ENCODE results near the gene DMD. TPM values are rescaled to one million over a fixed set of nuclear protein-coding genes. Genes with fewer than 3 reads are reported as not detected.

DMD gene
- total and polyA plus RNA-seq, 2 donors from 2014 or later: 4.2 to 17.9 TPM

GRCh38 chrX:31268359-31268758 lies 1943.0 kb downstream of the DMD start:
- intact Hi-C loops (cut with DNase I): no loop called here
- DNase-seq (peak in 1 of 5 donors; percentile 20), FAIRE-seq (no peak)
- H3K9ac ChIP-seq (ENCODE audit: low read length in 3 of 3): no peak overlapping the region
- peaks cover 3% of the 10 kb centered on the region for H3K27me3 ChIP-seq (ENCODE audit: control insufficient read depth, insufficient read depth, low read length)
- no peaks in the 10 kb centered on the region for H3K4me1 ChIP-seq (ENCODE audit: control insufficient read depth in 2 of 3, insufficient read depth in 2 of 3, low read depth in 1 of 3, low read length in 3 of 3)
- H3K27ac ChIP-seq (ENCODE audit: low read depth in 2 of 2, low read length in 2 of 2): no peak overlapping the region
- no peak overlapping the region for H3K4me3 ChIP-seq (ENCODE audit: low read length in 3 of 3)
- TF ChIP-seq CTCF (IDR thresholded peaks at IDR 0.05; ENCODE audit: borderline replicate concordance, extremely low read depth, insufficient read depth): no peak
- no peaks in the 10 kb centered on the region for H3K9me3 ChIP-seq (ENCODE audit: control insufficient read depth in 2 of 3, insufficient read depth in 1 of 3, low read length in 3 of 3)
- H3K36me3 ChIP-seq (ENCODE audit: control insufficient read depth in 2 of 3, insufficient read depth in 3 of 3, low read length in 3 of 3): no peaks in the 10 kb centered on the region

DNA sequence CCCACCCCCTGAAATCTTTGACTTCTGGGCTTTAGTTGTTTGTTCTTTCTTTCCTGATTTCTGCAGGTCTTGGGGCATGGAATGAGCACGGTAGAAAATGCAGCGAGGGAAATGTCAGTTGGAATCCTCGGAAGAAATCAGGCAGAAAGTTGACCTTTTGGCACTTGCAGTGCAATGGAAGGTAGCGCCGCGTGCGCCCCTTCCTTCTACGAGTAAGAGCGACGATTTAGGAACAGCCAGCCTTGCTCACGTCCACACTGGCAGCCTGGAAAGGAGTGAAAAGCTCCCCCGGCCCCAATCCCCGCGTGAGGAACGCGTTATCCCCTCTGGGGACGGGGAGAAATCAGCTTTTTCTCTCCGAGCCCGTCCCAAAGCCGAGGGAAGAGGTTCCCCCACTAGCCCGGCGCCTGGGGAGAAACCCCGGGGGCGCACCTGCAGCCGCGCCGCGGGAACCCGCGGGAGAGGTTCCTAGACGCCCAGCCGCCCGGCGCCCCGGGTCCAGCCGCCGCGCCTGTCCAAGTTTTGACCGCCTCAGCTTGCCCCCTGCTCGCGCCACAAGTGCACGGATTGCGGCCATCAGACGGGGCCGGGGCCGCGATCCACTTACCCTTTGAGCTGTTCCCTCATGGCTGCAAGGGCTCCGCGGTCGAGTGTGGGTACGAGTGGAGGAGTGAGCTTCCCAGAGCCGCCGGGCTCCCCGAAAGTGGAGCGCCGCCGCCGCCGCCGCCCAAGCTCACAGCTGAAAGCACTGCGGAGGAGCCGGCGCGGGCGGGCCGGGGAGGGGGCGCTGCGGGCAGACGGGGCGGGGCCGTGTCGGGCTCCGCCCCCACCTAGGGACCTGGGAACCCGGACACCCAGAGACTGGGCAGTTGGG lies 1944.9 kb downstream of the DMD start:
- H3K27ac ChIP-seq (ENCODE audit: low read depth in 2 of 2, low read length in 2 of 2): no peak overlapping the region
- no peaks in the 10 kb centered on the region for H3K36me3 ChIP-seq (ENCODE audit: control insufficient read depth in 2 of 3, insufficient read depth in 3 of 3, low read length in 3 of 3)
- DNase-seq: peak; percentile 47 to 82 (median 56)
- peaks cover 3% of the 10 kb centered on the region for H3K27me3 ChIP-seq (ENCODE audit: control insufficient read depth, insufficient read depth, low read length)
- peak overlapping the region; percentile 62 to 69 (median 67) for H3K4me3 ChIP-seq (ENCODE audit: low read length in 3 of 3)
- intact Hi-C loops (cut with DNase I): no loop called here
- TF ChIP-seq CTCF (IDR thresholded peaks at IDR 0.05; ENCODE audit: borderline replicate concordance, extremely low read depth, insufficient read depth): no peak
- no peak for FAIRE-seq
- H3K9me3 ChIP-seq (ENCODE audit: control insufficient read depth in 2 of 3, insufficient read depth in 1 of 3, low read length in 3 of 3): no peaks in the 10 kb centered on the region
- peak overlapping the region in 2 of 3 donors; percentile 18 to 34 for H3K9ac ChIP-seq (ENCODE audit: low read length in 3 of 3)
- H3K4me1 ChIP-seq (ENCODE audit: control insufficient read depth in 2 of 3, insufficient read depth in 2 of 3, low read depth in 1 of 3, low read length in 3 of 3): no peaks in the 10 kb centered on the region

DNA sequence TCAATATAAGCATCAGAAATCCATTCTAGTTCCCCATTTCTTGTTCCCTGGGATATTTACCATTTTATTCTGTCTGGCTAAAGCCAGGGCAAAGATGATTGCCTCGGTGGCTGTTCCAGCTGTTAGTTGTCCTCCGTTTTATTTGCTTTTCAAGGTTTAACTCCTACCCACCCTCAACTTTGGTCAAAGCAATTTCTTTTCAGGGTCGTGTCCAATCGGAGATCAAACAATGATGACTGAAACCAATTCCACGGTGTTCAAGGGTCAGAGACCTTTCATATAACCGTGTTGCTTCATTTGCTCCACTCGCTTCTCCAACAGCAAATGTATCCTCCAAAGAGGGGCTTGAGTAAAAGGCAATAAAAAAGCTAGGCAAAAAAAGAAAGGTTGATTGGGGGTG lies 1946.0 kb downstream of the DMD start:
- H3K4me1 ChIP-seq (ENCODE audit: control insufficient read depth in 2 of 3, insufficient read depth in 2 of 3, low read depth in 1 of 3, low read length in 3 of 3): no peaks in the 10 kb centered on the region
- H3K27me3 ChIP-seq (ENCODE audit: control insufficient read depth, insufficient read depth, low read length): peaks cover 3% of the 10 kb centered on the region
- no peaks in the 10 kb centered on the region for H3K36me3 ChIP-seq (ENCODE audit: control insufficient read depth in 2 of 3, insufficient read depth in 3 of 3, low read length in 3 of 3)
- peak overlapping the region in 1 of 2 donors; percentile 9 for H3K27ac ChIP-seq (ENCODE audit: low read depth in 2 of 2, low read length in 2 of 2)
- intact Hi-C loops (cut with DNase I): no loop called here
- TF ChIP-seq CTCF (IDR thresholded peaks at IDR 0.05; ENCODE audit: borderline replicate concordance, extremely low read depth, insufficient read depth): no peak
- FAIRE-seq: no peak
- H3K4me3 ChIP-seq (ENCODE audit: low read length in 3 of 3): peak overlapping the region in 2 of 3 donors; percentile 16 to 29
- H3K9me3 ChIP-seq (ENCODE audit: control insufficient read depth in 2 of 3, insufficient read depth in 1 of 3, low read length in 3 of 3): no peaks in the 10 kb centered on the region
- DNase-seq: no peak
- no peak overlapping the region for H3K9ac ChIP-seq (ENCODE audit: low read length in 3 of 3)

All from kidney (tissue), 14 donors.